WTC11 (cell line): ENCODE measurements around the gene SLC25A21. TPM values are rescaled to one million over a fixed set of nuclear protein-coding genes. Genes with fewer than 3 reads are reported as not detected.

Experiments
- ATAC-seq: fragments of 200-7000 bp; cut with Tn5 transposase; 2 replicates; pipeline ENCODE4 v1.10.0; 2021; ENCODE audit warnings: mild to moderate bottlenecking, moderate library complexity
- CTCF ChIA-PET: fragments of 300-600 bp; sonication (Branson Sonifier 250); formaldehyde crosslinking; loops from one replicate; lab custom pipeline; 2021; ENCODE audit warnings: antibody characterized with exemption; lab: Charles Lee
- POLR2A ChIA-PET: fragments of 350-600 bp; sonication (Branson Sonifier 250); formaldehyde crosslinking; loops from one replicate; lab custom pipeline; 2021; ENCODE audit warnings: antibody characterized with exemption; lab: Charles Lee
- DNase-seq: peaks from one replicate; pipeline ENCODE4 v3.0.0; 2021; ENCODE audit warnings: low spot score
- H3K27ac Mint-ChIP-seq: 2 replicates; pipeline ENCODE4 v1.8.0; 2021; ENCODE audit warnings: mixed read lengths
- H3K27me3 Mint-ChIP-seq: 2 replicates; pipeline ENCODE4 v1.8.0; 2021; ENCODE audit warnings: low read depth, mild to moderate bottlenecking, moderate library complexity, mixed read lengths
- H3K36me3 Mint-ChIP-seq: 2 replicates; pipeline ENCODE4 v1.8.0; 2021; ENCODE audit warnings: mixed read lengths
- H3K4me1 Mint-ChIP-seq: 2 replicates; pipeline ENCODE4 v1.8.0; 2022; ENCODE audit warnings: mixed read lengths
- H3K4me3 Mint-ChIP-seq: 2 replicates; pipeline ENCODE4 v1.8.0; 2021; ENCODE audit warnings: mild to moderate bottlenecking, moderate library complexity, mixed read lengths
- H3K9me3 Mint-ChIP-seq: 2 replicates; pipeline ENCODE4 v1.8.0; 2021; ENCODE audit warnings: mixed read lengths
- CBFB ChIP-seq: sonication (generic); formaldehyde crosslinking; IDR thresholded peaks from 2 replicates; pipeline ENCODE4 v1.8.1; 2022; ENCODE audit warnings: mild to moderate bottlenecking, low read depth, missing genetic modification reagents
- CREB1 ChIP-seq: sonication (generic); formaldehyde crosslinking; IDR thresholded peaks from 2 replicates; pipeline ENCODE4 v1.8.0; 2023; ENCODE audit warnings: mild to moderate bottlenecking, missing genetic modification reagents
- CREM ChIP-seq: sonication (generic); formaldehyde crosslinking; IDR thresholded peaks from 2 replicates; pipeline ENCODE4 v1.8.1; 2022; ENCODE audit warnings: mild to moderate bottlenecking, missing genetic modification reagents, moderate library complexity
- ESRRA ChIP-seq: sonication (generic); formaldehyde crosslinking; IDR thresholded peaks from 2 replicates; pipeline ENCODE4 v1.8.1; 2022; ENCODE audit warnings: mild to moderate bottlenecking, missing genetic modification reagents, borderline replicate concordance
- FOXK1 ChIP-seq: sonication (generic); formaldehyde crosslinking; IDR thresholded peaks from 2 replicates; pipeline ENCODE4 v1.8.0; 2022; ENCODE audit warnings: mild to moderate bottlenecking, moderate library complexity, missing genetic modification reagents
- KAT7 ChIP-seq: sonication (generic); formaldehyde crosslinking; IDR thresholded peaks from 2 replicates; pipeline ENCODE4 v1.8.1; 2023; ENCODE audit warnings: missing genetic modification reagents, mild to moderate bottlenecking, borderline replicate concordance
- RORB ChIP-seq: fragments of 250-450 bp; sonication (Bioruptor Pico); IDR thresholded peaks from 2 replicates; pipeline ENCODE4 v1.9.0; 2021; ENCODE audit warnings: mild to moderate bottlenecking
- ZNF416 ChIP-seq: fragments of 250-450 bp; sonication (Bioruptor Pico); IDR thresholded peaks from 2 replicates; pipeline ENCODE4 v1.9.0; 2021; ENCODE audit warnings: mild to moderate bottlenecking, inconsistent platforms
- ZNF423 ChIP-seq: fragments of 250-450 bp; sonication (Bioruptor Pico); IDR thresholded peaks from 2 replicates; pipeline ENCODE4 v2.1.2; 2022; ENCODE audit warnings: mild to moderate bottlenecking, moderate library complexity
- total RNA-seq: library from RNA; stranded (reverse); gene quantifications from 3 replicates; pipeline ENCODE4 v1.2.3, GENCODE V29; 2021
- TF ChIP-seq, protein P1 (sequence below): sonication (generic); formaldehyde crosslinking; IDR thresholded peaks from 2 replicates; pipeline ENCODE4 v1.8.0; 2022; ENCODE audit warnings: mild to moderate bottlenecking, missing genetic modification reagents
- TF ChIP-seq, protein P2 (sequence below): sonication (generic); formaldehyde crosslinking; IDR thresholded peaks from 2 replicates; pipeline ENCODE4 v1.8.0; 2022; ENCODE audit warnings: mild to moderate bottlenecking, missing genetic modification reagents
- TF ChIP-seq, protein P3 (sequence below): sonication (generic); formaldehyde crosslinking; IDR thresholded peaks from 2 replicates; pipeline ENCODE4 v1.8.1; 2023; ENCODE audit warnings: mild to moderate bottlenecking, missing genetic modification reagents, borderline replicate concordance
- TF ChIP-seq, protein P4 (sequence below): sonication (generic); formaldehyde crosslinking; IDR thresholded peaks from 2 replicates; pipeline ENCODE4 v1.8.1; 2023; ENCODE audit warnings: mild to moderate bottlenecking, missing genetic modification reagents
- TF ChIP-seq, protein P5 (sequence below): sonication (generic); formaldehyde crosslinking; IDR thresholded peaks from 2 replicates; pipeline ENCODE4 v1.8.1; 2023; ENCODE audit warnings: mild to moderate bottlenecking, missing genetic modification reagents, moderate library complexity
- TF ChIP-seq, protein P6 (sequence below): sonication (generic); formaldehyde crosslinking; IDR thresholded peaks from 2 replicates; pipeline ENCODE4 v1.8.0; 2023; ENCODE audit warnings: mild to moderate bottlenecking, missing genetic modification reagents
- TF ChIP-seq, protein P7 (sequence below): fragments of 250-450 bp; sonication (Bioruptor Pico); IDR thresholded peaks from 2 replicates; pipeline ENCODE4 v1.9.0; 2021; ENCODE audit warnings: mild to moderate bottlenecking
- TF ChIP-seq, protein P8 (sequence below): sonication (generic); formaldehyde crosslinking; conservative IDR thresholded peaks from 2 replicates; pipeline ENCODE4 v1.8.1; 2022; ENCODE audit warnings: mild to moderate bottlenecking, missing genetic modification reagents

Gene SLC25A21
- total RNA-seq, 1 experiment from 2014 or later, result 8.2 TPM

DNA sequence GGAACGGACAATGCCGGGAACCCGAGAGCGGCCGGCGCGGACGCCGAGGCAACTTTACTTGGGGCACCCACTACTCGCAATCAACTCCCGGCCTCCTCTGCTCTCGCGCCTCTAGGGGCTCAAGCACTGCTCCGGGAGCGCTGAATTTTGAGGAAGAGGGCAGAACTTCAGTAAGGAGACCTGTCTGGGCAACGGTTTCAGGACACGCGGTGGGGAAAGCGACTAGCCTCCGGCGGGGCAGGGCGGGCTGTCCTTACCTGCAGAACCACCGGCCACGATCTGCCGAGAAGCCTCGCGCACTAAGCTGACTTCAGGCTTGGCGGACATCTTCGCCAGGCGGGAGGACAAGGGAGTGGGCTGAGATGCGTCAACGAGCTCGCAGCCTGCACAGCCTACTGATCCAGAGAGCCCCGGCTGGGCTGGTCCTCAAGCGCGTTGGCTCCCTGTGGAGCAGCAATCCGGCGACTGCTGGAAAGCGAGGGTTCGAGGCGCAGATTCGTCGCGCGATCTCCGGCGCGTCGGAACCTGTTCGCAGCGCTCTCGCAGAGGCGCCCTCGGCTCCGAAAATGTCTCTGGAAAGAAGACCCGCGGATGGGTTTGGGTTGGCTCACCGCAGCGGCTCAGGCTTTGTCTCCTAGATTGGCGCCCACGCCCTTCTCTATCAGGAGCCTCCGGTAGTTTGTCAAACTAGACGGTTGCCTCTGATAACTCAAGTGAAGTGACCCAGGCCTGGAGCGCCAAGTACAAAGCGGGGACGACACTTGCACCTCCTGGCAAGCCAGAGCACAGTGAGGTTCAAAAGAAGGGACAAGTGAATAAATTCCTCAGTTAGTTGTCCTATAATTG, at the start of gene SLC25A21 (continued):
- TF ChIP-seq, protein P1, sequence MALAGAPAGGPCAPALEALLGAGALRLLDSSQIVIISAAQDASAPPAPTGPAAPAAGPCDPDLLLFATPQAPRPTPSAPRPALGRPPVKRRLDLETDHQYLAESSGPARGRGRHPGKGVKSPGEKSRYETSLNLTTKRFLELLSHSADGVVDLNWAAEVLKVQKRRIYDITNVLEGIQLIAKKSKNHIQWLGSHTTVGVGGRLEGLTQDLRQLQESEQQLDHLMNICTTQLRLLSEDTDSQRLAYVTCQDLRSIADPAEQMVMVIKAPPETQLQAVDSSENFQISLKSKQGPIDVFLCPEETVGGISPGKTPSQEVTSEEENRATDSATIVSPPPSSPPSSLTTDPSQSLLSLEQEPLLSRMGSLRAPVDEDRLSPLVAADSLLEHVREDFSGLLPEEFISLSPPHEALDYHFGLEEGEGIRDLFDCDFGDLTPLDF, result no peak
- TF ChIP-seq KAT7 (CRISPR knock-in tag) (0 out of 2 replicates have a peak, but pooled peaks have one; percentile 79), ZNF416 (CRISPR knock-in tag) (0 out of 2 replicates have a peak, but pooled peaks have one; percentile 64), CREB1 (CRISPR knock-in tag) (no peak), RORB (CRISPR knock-in tag) (no peak), ZNF423 (CRISPR knock-in tag) (no peak), FOXK1 (CRISPR knock-in tag) (peak; percentile 12; the same call in 1 of the 2 replicates)
- TF ChIP-seq, protein P2, sequence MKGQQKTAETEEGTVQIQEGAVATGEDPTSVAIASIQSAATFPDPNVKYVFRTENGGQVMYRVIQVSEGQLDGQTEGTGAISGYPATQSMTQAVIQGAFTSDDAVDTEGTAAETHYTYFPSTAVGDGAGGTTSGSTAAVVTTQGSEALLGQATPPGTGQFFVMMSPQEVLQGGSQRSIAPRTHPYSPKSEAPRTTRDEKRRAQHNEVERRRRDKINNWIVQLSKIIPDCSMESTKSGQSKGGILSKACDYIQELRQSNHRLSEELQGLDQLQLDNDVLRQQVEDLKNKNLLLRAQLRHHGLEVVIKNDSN, result peak; percentile 32; the same call in 1 of the 2 replicates
- TF ChIP-seq, protein P3, sequence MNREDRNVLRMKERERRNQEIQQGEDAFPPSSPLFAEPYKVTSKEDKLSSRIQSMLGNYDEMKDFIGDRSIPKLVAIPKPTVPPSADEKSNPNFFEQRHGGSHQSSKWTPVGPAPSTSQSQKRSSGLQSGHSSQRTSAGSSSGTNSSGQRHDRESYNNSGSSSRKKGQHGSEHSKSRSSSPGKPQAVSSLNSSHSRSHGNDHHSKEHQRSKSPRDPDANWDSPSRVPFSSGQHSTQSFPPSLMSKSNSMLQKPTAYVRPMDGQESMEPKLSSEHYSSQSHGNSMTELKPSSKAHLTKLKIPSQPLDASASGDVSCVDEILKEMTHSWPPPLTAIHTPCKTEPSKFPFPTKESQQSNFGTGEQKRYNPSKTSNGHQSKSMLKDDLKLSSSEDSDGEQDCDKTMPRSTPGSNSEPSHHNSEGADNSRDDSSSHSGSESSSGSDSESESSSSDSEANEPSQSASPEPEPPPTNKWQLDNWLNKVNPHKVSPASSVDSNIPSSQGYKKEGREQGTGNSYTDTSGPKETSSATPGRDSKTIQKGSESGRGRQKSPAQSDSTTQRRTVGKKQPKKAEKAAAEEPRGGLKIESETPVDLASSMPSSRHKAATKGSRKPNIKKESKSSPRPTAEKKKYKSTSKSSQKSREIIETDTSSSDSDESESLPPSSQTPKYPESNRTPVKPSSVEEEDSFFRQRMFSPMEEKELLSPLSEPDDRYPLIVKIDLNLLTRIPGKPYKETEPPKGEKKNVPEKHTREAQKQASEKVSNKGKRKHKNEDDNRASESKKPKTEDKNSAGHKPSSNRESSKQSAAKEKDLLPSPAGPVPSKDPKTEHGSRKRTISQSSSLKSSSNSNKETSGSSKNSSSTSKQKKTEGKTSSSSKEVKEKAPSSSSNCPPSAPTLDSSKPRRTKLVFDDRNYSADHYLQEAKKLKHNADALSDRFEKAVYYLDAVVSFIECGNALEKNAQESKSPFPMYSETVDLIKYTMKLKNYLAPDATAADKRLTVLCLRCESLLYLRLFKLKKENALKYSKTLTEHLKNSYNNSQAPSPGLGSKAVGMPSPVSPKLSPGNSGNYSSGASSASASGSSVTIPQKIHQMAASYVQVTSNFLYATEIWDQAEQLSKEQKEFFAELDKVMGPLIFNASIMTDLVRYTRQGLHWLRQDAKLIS, result no peak

DNA sequence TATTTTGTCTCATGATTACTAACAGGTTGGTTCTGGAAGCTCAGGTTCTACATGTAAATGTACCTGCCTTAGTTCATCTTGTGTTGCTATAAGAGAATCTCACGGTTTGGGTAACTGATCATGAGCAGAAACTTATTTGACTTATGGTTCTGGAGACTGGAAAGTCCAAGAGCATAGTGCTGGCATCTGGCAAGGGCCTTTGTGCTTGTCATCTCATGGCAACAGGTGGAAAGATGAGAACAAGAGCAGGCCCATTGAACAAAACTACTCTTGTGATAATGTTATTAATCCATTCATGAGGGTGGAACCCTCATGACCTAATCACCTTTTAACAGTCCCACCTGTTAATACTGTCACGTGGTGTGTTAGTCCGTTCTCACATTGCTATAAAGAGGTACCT, 48.7 kb upstream of the SLC25A21 start:
- no peak overlapping the region for H3K27ac Mint-ChIP-seq
- CTCF ChIA-PET, result interaction anchor here (1.3 kb wide), 1 partner anchor 9 kb away, joined by 5 read pairs; no protein-coding TSS in a partner anchor
- DNase-seq, result no peak
- POLR2A ChIA-PET, result no interaction called here
- no peak overlapping the region for H3K4me3 Mint-ChIP-seq
- H3K36me3 Mint-ChIP-seq, result peaks cover 40% of the 10 kb centered on the region
- no peak for ATAC-seq
- H3K27me3 Mint-ChIP-seq, result peaks cover 6% of the 10 kb centered on the region
- H3K4me1 Mint-ChIP-seq, result no peaks in the 10 kb centered on the region
- peaks cover 48% of the 10 kb centered on the region for H3K9me3 Mint-ChIP-seq
- TF ChIP-seq, protein P2, result no peak
- TF ChIP-seq CBFB (CRISPR knock-in tag) (no peak), CREM (CRISPR knock-in tag) (no peak), ESRRA (CRISPR knock-in tag) (no peak)
- TF ChIP-seq, protein P4, sequence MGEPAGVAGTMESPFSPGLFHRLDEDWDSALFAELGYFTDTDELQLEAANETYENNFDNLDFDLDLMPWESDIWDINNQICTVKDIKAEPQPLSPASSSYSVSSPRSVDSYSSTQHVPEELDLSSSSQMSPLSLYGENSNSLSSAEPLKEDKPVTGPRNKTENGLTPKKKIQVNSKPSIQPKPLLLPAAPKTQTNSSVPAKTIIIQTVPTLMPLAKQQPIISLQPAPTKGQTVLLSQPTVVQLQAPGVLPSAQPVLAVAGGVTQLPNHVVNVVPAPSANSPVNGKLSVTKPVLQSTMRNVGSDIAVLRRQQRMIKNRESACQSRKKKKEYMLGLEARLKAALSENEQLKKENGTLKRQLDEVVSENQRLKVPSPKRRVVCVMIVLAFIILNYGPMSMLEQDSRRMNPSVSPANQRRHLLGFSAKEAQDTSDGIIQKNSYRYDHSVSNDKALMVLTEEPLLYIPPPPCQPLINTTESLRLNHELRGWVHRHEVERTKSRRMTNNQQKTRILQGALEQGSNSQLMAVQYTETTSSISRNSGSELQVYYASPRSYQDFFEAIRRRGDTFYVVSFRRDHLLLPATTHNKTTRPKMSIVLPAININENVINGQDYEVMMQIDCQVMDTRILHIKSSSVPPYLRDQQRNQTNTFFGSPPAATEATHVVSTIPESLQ (CRISPR knock-in tag), result no peak
- TF ChIP-seq, protein P5, sequence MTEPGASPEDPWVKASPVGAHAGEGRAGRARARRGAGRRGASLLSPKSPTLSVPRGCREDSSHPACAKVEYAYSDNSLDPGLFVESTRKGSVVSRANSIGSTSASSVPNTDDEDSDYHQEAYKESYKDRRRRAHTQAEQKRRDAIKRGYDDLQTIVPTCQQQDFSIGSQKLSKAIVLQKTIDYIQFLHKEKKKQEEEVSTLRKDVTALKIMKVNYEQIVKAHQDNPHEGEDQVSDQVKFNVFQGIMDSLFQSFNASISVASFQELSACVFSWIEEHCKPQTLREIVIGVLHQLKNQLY (CRISPR knock-in tag), result no peak
- TF ChIP-seq, protein P6, sequence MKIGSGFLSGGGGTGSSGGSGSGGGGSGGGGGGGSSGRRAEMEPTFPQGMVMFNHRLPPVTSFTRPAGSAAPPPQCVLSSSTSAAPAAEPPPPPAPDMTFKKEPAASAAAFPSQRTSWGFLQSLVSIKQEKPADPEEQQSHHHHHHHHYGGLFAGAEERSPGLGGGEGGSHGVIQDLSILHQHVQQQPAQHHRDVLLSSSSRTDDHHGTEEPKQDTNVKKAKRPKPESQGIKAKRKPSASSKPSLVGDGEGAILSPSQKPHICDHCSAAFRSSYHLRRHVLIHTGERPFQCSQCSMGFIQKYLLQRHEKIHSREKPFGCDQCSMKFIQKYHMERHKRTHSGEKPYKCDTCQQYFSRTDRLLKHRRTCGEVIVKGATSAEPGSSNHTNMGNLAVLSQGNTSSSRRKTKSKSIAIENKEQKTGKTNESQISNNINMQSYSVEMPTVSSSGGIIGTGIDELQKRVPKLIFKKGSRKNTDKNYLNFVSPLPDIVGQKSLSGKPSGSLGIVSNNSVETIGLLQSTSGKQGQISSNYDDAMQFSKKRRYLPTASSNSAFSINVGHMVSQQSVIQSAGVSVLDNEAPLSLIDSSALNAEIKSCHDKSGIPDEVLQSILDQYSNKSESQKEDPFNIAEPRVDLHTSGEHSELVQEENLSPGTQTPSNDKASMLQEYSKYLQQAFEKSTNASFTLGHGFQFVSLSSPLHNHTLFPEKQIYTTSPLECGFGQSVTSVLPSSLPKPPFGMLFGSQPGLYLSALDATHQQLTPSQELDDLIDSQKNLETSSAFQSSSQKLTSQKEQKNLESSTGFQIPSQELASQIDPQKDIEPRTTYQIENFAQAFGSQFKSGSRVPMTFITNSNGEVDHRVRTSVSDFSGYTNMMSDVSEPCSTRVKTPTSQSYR, result no peak
- TF ChIP-seq, protein P7, sequence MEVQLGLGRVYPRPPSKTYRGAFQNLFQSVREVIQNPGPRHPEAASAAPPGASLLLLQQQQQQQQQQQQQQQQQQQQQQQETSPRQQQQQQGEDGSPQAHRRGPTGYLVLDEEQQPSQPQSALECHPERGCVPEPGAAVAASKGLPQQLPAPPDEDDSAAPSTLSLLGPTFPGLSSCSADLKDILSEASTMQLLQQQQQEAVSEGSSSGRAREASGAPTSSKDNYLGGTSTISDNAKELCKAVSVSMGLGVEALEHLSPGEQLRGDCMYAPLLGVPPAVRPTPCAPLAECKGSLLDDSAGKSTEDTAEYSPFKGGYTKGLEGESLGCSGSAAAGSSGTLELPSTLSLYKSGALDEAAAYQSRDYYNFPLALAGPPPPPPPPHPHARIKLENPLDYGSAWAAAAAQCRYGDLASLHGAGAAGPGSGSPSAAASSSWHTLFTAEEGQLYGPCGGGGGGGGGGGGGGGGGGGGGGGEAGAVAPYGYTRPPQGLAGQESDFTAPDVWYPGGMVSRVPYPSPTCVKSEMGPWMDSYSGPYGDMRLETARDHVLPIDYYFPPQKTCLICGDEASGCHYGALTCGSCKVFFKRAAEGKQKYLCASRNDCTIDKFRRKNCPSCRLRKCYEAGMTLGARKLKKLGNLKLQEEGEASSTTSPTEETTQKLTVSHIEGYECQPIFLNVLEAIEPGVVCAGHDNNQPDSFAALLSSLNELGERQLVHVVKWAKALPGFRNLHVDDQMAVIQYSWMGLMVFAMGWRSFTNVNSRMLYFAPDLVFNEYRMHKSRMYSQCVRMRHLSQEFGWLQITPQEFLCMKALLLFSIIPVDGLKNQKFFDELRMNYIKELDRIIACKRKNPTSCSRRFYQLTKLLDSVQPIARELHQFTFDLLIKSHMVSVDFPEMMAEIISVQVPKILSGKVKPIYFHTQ (CRISPR knock-in tag), result no peak
- TF ChIP-seq, protein P8, sequence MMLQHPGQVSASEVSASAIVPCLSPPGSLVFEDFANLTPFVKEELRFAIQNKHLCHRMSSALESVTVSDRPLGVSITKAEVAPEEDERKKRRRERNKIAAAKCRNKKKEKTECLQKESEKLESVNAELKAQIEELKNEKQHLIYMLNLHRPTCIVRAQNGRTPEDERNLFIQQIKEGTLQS (CRISPR knock-in tag), result no peak
